ENCODE measurements around the gene LMNB1. TPM values are rescaled to one million over a fixed set of nuclear protein-coding genes. Genes with fewer than 3 reads are reported as not detected.
A peak's percentile ranks its signal among the peaks of the same experiment; 100 is the strongest.

The LMNB1 gene
- polyA plus RNA-seq, 1 donor (not counting 4 experiments of a cell fraction or from before 2014, with no cell fraction given), result 11.0 TPM

DNA sequence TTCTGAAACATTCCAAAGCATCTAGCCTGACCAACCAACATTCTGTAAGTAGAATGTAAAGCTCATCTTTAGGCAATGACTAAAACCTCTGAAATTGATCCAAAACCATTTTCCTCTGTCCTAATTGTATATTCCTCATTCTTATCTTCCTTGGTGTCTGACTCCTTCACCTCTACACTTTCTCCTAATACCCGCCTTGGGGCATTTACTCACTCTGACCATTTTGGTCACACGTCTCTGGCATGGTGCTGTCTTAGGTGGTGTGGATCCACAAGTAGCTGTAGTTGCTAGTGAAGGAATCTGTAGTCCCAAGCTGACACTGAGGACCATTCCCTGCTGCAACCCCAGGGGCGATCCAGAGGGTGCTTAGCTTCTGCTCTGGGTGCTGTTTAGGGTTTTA lies 40.8 kb upstream of the LMNB1 start:
- H3K27ac ChIP-seq (ENCODE audit: control insufficient read depth, insufficient read depth, low read length), result no peak overlapping the region
- H3K27me3 ChIP-seq (ENCODE audit: control insufficient read depth, extremely low read depth, insufficient read depth, low read length), result peaks cover 4% of the 10 kb centered on the region
- H3K36me3 ChIP-seq (ENCODE audit: control insufficient read depth in 2 of 2, extremely low read depth in 1 of 2, insufficient read depth in 2 of 2, low read length in 2 of 2), result no peaks in the 10 kb centered on the region
- no peak overlapping the region for H2AFZ ChIP-seq (ENCODE audit: control insufficient read depth, low read length)
- no peaks in the 10 kb centered on the region for H3K79me2 ChIP-seq (ENCODE audit: control insufficient read depth, insufficient read depth, low read length)
- H3K9me1 ChIP-seq (ENCODE audit: control insufficient read depth, extremely low read depth, insufficient read depth, low read length), result no peaks in the 10 kb centered on the region
- peak; percentile 13 for FAIRE-seq
- no peaks in the 10 kb centered on the region for H3K9me3 ChIP-seq (ENCODE audit: control insufficient read depth, low read depth, low read length)
- no peaks in the 10 kb centered on the region for H3K4me1 ChIP-seq (ENCODE audit: control insufficient read depth, extremely low read depth, insufficient read depth, low read length)
- no peak overlapping the region for H3K4me3 ChIP-seq (ENCODE audit: control insufficient read depth in 2 of 3, extremely low read depth in 1 of 3, insufficient read depth in 2 of 3, low read depth in 1 of 3, low read length in 3 of 3)
- dilution Hi-C loops (cut with MboI; ENCODE audit: extremely low pct_ligation_motif_present, low sequenced_read_pairs), result no loop called here
- no peak overlapping the region for H3K4me2 ChIP-seq (ENCODE audit: control insufficient read depth, extremely low read depth, insufficient read depth, low read depth, low read length)
- no peak overlapping the region for H3K9ac ChIP-seq (ENCODE audit: control insufficient read depth, extremely low read depth, insufficient read depth, low read length)
- no peak for TF ChIP-seq EZH2 (IDR thresholded peaks at IDR 0.05; ENCODE audit: low read length)
- TF ChIP-seq, protein P1, sequence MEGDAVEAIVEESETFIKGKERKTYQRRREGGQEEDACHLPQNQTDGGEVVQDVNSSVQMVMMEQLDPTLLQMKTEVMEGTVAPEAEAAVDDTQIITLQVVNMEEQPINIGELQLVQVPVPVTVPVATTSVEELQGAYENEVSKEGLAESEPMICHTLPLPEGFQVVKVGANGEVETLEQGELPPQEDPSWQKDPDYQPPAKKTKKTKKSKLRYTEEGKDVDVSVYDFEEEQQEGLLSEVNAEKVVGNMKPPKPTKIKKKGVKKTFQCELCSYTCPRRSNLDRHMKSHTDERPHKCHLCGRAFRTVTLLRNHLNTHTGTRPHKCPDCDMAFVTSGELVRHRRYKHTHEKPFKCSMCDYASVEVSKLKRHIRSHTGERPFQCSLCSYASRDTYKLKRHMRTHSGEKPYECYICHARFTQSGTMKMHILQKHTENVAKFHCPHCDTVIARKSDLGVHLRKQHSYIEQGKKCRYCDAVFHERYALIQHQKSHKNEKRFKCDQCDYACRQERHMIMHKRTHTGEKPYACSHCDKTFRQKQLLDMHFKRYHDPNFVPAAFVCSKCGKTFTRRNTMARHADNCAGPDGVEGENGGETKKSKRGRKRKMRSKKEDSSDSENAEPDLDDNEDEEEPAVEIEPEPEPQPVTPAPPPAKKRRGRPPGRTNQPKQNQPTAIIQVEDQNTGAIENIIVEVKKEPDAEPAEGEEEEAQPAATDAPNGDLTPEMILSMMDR (optimal IDR thresholded peaks at IDR 0.05 in 1 of 3, IDR thresholded peaks at IDR 0.05 in 1 of 3, conservative IDR thresholded peaks at IDR 0.05 in 1 of 3; ENCODE audit: extremely low read depth in 1 of 3, insufficient read depth in 2 of 3, low read length in 3 of 3), result no peak
- DNase-seq (ENCODE audit: low read depth, low spot score), result peak; percentile 5
- H4K20me1 ChIP-seq (ENCODE audit: control insufficient read depth, extremely low read depth, insufficient read depth, low read length), result no peaks in the 10 kb centered on the region

DNA sequence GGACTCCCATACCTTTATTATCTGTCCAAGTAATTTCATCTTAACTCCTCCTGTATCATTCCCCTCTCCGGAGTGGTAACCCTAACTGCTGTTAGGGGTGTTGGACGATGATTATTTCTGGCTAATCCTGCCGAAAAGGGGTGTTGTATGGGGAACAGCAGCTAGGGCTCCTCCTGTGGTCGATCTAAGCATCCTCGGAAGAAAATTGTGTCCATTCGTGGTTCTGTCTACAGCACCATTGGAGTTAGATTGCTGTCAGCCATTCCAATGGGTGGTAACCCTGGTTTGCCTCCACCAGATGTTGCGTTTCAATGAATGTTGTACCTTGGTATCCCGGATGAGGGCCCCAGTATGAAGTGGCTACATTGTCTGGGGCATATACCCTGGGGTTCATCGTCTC lies 35.6 kb upstream of the LMNB1 start:
- no peak for FAIRE-seq
- DNase-seq (ENCODE audit: low read depth, low spot score), result no peak
- Histone ChIP-seq H3K27ac (ENCODE audit: control insufficient read depth, insufficient read depth, low read length) (no peak overlapping the region), H3K4me1 (ENCODE audit: control insufficient read depth, extremely low read depth, insufficient read depth, low read length) (no peaks in the 10 kb centered on the region), H3K4me2 (ENCODE audit: control insufficient read depth, extremely low read depth, insufficient read depth, low read depth, low read length) (no peak overlapping the region), H4K20me1 (ENCODE audit: control insufficient read depth, extremely low read depth, insufficient read depth, low read length) (no peaks in the 10 kb centered on the region), H3K9ac (ENCODE audit: control insufficient read depth, extremely low read depth, insufficient read depth, low read length) (no peak overlapping the region), H3K9me3 (ENCODE audit: control insufficient read depth, low read depth, low read length) (no peaks in the 10 kb centered on the region), H3K4me3 (ENCODE audit: control insufficient read depth in 2 of 3, extremely low read depth in 1 of 3, insufficient read depth in 2 of 3, low read depth in 1 of 3, low read length in 3 of 3) (no peak overlapping the region), H3K36me3 (ENCODE audit: control insufficient read depth in 2 of 2, extremely low read depth in 1 of 2, insufficient read depth in 2 of 2, low read length in 2 of 2) (no peaks in the 10 kb centered on the region), H3K9me1 (ENCODE audit: control insufficient read depth, extremely low read depth, insufficient read depth, low read length) (no peaks in the 10 kb centered on the region), H2AFZ (ENCODE audit: control insufficient read depth, low read length) (no peak overlapping the region), H3K79me2 (ENCODE audit: control insufficient read depth, insufficient read depth, low read length) (no peaks in the 10 kb centered on the region), H3K27me3 (ENCODE audit: control insufficient read depth, extremely low read depth, insufficient read depth, low read length) (peaks cover 4% of the 10 kb centered on the region)
- dilution Hi-C loops (cut with MboI; ENCODE audit: extremely low pct_ligation_motif_present, low sequenced_read_pairs), result no loop called here
- TF ChIP-seq EZH2 (IDR thresholded peaks at IDR 0.05; ENCODE audit: low read length), result no peak
- TF ChIP-seq, protein P1 (optimal IDR thresholded peaks at IDR 0.05 in 1 of 3, IDR thresholded peaks at IDR 0.05 in 1 of 3, conservative IDR thresholded peaks at IDR 0.05 in 1 of 3; ENCODE audit: extremely low read depth in 1 of 3, insufficient read depth in 2 of 3, low read length in 3 of 3), result no peak

All from keratinocyte (primary cell).